GM06990 (cell line): Measurements from ENCODE around the gene SLC30A2.

Source experiments
- DNase-seq: peaks from one replicate; pipeline ENCODE4 v3.0.0-alpha.2; 2011; ENCODE audit not compliant: insufficient read length; ENCODE audit errors: extremely low read depth
- H3K27me3 ChIP-seq: replicated peaks from 2 replicates; pipeline ENCODE4 v1.6.0; 2011; ENCODE audit warnings: low read length; ENCODE audit not compliant: control insufficient read depth, insufficient read depth
- H3K36me3 ChIP-seq: 2 replicates; pipeline ENCODE4 v1.5.1; 2011; ENCODE audit warnings: low read length; ENCODE audit not compliant: control insufficient read depth, insufficient read depth
- H3K4me3 ChIP-seq: replicated peaks from 2 replicates; pipeline ENCODE4 v1.5.1; 2011; ENCODE audit warnings: low read depth, mild to moderate bottlenecking, control low read depth, low read length
- TF ChIP-seq, protein P1 (sequence below): IDR thresholded peaks from 2 replicates; pipeline ENCODE4 v1.5.1; 2011; ENCODE audit warnings: low read length, control low read depth, mild to moderate bottlenecking, inconsistent platforms; ENCODE audit not compliant: insufficient read depth, poor library complexity, severe bottlenecking

Gene SLC30A2

GRCh38 chr1:25989440-25990234 lies 56.3 kb downstream of the SLC30A2 start:
- TF ChIP-seq, protein P1, sequence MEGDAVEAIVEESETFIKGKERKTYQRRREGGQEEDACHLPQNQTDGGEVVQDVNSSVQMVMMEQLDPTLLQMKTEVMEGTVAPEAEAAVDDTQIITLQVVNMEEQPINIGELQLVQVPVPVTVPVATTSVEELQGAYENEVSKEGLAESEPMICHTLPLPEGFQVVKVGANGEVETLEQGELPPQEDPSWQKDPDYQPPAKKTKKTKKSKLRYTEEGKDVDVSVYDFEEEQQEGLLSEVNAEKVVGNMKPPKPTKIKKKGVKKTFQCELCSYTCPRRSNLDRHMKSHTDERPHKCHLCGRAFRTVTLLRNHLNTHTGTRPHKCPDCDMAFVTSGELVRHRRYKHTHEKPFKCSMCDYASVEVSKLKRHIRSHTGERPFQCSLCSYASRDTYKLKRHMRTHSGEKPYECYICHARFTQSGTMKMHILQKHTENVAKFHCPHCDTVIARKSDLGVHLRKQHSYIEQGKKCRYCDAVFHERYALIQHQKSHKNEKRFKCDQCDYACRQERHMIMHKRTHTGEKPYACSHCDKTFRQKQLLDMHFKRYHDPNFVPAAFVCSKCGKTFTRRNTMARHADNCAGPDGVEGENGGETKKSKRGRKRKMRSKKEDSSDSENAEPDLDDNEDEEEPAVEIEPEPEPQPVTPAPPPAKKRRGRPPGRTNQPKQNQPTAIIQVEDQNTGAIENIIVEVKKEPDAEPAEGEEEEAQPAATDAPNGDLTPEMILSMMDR, result no peak

GRCh38 chr1:25987951-25988350 lies 58.0 kb downstream of the SLC30A2 start:
- DNase-seq, result no peak
- H3K27me3 ChIP-seq, result no peaks in the 10 kb centered on the region
- TF ChIP-seq, protein P1, result no peak
- H3K36me3 ChIP-seq, result peaks cover 8% of the 10 kb centered on the region
- H3K4me3 ChIP-seq, result no peak overlapping the region

More at GRCh38 chr1:25989440-25990234, 56.3 kb downstream of the SLC30A2 start:
- DNase-seq, result no peak
- H3K36me3 ChIP-seq, result peaks cover 6% of the 10 kb centered on the region
- H3K27me3 ChIP-seq, result no peaks in the 10 kb centered on the region
- no peak overlapping the region for H3K4me3 ChIP-seq
